Measurements from ENCODE around the gene STXBP1.
A peak's percentile ranks its signal among the peaks of the same experiment; 100 is the strongest.

The STXBP1 gene

DNA sequence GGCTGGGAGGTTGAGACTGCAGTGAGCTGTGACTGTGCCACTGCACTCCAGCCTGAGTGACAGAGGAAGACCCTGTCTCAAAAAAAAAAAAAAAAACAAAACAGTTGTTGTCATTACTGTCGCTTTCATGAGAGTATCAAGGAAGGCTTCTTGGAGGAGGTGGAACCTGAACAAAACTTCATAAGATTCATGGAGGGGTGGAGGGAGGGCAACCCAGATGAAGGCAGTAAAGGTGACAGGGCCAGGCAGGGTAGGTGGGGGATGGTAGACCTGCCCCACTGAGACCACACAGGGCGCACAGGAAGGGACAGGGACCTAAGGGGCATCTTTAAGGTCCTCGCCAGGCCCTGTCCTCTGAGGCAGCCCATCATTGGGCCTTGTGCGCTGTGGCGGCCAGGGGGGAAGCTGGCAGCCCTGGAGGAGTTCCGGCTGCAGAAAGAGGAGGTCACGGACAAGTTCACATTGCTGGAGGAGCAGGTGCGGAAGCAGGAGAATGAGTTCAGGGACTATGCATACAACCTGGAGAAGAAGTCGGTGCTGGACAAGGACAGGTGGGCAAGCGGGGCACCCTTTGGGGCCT, 98.2 kb downstream of the STXBP1 start:
- no peak for DNase-seq (ENCODE audit: low read depth)
- TF ChIP-seq, protein P1, sequence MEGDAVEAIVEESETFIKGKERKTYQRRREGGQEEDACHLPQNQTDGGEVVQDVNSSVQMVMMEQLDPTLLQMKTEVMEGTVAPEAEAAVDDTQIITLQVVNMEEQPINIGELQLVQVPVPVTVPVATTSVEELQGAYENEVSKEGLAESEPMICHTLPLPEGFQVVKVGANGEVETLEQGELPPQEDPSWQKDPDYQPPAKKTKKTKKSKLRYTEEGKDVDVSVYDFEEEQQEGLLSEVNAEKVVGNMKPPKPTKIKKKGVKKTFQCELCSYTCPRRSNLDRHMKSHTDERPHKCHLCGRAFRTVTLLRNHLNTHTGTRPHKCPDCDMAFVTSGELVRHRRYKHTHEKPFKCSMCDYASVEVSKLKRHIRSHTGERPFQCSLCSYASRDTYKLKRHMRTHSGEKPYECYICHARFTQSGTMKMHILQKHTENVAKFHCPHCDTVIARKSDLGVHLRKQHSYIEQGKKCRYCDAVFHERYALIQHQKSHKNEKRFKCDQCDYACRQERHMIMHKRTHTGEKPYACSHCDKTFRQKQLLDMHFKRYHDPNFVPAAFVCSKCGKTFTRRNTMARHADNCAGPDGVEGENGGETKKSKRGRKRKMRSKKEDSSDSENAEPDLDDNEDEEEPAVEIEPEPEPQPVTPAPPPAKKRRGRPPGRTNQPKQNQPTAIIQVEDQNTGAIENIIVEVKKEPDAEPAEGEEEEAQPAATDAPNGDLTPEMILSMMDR (conservative IDR thresholded peaks at IDR 0.05; ENCODE audit: low read depth, low read length), result no peak
- no peak overlapping the region for H3K4me3 ChIP-seq (ENCODE audit: low read depth, low read length)

DNA sequence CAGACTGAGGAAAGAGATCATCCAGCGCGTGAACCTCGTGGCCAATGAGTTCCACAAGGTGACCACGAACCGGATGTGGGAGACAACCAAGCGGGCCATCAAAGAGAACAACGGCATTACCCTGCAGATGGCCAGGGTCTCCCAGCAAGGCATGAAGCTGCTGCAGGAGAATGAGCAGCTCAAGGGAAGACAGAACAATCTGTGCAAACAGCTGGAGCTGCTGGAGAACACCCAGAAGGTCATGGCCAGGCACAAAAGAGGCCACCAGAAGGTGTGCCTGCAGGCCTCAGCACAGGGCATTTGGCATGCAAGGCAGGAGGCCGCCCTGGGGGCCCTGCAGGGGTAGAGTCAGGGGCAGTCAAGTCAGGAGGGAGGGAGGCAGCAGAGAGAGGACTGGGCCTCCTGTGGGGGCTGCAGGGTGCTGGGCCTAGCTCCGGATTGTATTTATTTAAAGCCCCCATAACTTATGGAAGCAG, 99.2 kb downstream of the STXBP1 start:
- TF ChIP-seq, protein P1 (conservative IDR thresholded peaks at IDR 0.05; ENCODE audit: low read depth, low read length), result no peak
- DNase-seq (ENCODE audit: low read depth), result no peak
- H3K4me3 ChIP-seq (ENCODE audit: low read depth, low read length), result no peak overlapping the region

DNA sequence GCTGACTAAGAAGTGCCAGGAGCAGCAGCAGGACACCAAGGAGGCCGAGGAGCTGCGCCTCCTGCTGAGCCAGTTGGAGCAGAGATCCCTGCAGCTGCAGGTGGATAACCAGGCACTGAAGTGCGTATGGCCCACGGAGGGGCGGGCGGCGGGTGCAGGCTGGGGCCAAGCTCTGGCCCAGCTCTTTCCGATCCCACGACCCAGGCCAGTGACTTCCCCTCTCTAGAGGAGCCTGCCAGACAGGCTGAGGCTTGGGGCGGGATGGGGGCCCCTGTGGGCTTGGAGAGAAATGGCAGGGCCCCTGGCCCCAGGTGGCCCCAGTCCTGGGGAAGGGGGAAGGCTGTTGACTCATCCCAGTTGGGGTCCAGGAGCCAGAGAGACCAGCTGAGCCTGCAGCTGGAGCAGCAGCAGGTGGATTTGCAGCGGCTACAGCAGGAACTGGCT, 99.8 kb downstream of the STXBP1 start:
- TF ChIP-seq, protein P1 (conservative IDR thresholded peaks at IDR 0.05; ENCODE audit: low read depth, low read length), result no peak
- DNase-seq (ENCODE audit: low read depth), result no peak
- H3K4me3 ChIP-seq (ENCODE audit: low read depth, low read length), result no peak overlapping the region

DNA sequence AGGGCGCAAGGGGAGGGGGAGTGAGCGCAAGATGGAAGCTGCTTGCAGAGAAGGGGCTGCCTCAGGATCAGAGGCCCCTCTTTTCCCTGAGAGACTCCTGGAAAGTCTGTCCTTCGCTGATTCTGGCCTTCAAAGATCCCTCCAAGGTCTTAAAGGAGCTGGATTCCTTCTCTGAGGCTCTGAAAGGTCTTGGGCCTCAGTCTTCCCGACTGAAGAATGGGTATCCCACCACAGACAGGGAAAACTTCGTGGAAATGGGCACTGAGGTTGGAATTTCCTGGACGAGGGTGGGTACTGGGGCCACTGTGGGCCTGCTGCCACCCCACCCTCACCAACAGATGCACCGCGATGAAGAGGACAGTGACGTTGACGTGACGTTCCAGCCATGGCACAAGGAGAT, 100.3 kb downstream of the STXBP1 start:
- DNase-seq (ENCODE audit: low read depth), result no peak
- H3K4me3 ChIP-seq (ENCODE audit: low read depth, low read length), result no peak overlapping the region
- TF ChIP-seq, protein P1 (conservative IDR thresholded peaks at IDR 0.05; ENCODE audit: low read depth, low read length), result no peak

DNA sequence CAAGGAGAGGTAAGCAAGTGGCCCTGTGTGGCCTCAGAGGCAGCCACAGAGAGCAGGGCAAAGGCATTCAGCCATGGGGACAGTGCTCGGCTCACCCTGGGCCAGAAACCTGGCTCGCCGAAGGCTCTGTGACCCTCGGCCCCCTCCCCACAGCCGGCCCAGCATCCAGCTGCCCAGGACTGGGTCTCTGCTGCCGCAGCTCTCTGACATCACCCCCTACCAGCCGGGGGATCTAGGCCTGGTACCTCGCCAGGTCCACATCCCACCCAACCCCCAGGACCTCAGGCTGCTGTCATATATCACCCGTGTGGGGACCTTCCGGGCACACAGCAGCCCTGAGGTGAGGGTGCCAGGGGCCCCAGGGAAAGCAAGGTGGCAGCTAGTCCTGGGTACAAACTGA, 100.8 kb downstream of the STXBP1 start:
- no peak overlapping the region for H3K4me3 ChIP-seq (ENCODE audit: low read depth, low read length)
- no peak for DNase-seq (ENCODE audit: low read depth)
- TF ChIP-seq, protein P1 (conservative IDR thresholded peaks at IDR 0.05; ENCODE audit: low read depth, low read length), result no peak

DNA sequence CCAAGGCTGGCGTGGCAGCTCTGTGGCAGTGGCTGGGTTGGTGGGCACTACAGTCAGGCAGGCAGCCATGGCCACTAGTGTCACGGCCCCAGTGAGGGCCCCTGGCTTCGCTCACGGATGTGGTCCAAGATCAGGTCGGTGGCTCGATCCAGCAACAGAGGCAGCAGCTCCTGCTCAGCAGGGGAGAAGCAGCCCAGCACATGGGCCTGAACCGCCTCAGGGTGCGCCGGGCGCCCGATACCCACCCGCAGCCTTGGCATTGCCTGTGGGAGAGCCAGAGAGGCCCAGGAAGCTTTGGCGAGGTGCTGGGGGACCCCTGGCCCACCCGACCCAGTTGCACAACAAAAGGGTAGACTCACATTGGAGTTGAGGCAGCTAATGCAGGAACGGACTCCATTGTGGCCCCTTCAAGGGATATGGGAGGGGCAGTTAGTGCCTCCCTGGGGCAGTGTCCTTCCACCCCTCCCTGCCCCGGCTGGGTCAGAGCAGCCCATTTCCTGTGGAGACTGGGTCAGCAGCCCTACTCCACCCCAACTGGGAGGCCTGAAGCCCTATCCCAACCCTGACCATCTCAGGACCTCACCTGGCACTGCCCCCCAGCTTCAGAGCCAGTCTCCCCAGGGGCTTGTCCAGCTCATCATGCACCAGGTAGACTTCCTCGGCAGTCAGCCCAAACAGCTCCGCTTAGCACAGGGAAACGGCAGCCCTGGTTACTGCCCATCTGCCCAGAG, 102.1 kb downstream of the STXBP1 start:
- TF ChIP-seq, protein P1 (conservative IDR thresholded peaks at IDR 0.05; ENCODE audit: low read depth, low read length), result no peak
- H3K4me3 ChIP-seq (ENCODE audit: low read depth, low read length), result peak overlapping the region; percentile 87
- DNase-seq (ENCODE audit: low read depth), result no peak
